Measurements from ENCODE around the gene ITPR2.

DNA sequence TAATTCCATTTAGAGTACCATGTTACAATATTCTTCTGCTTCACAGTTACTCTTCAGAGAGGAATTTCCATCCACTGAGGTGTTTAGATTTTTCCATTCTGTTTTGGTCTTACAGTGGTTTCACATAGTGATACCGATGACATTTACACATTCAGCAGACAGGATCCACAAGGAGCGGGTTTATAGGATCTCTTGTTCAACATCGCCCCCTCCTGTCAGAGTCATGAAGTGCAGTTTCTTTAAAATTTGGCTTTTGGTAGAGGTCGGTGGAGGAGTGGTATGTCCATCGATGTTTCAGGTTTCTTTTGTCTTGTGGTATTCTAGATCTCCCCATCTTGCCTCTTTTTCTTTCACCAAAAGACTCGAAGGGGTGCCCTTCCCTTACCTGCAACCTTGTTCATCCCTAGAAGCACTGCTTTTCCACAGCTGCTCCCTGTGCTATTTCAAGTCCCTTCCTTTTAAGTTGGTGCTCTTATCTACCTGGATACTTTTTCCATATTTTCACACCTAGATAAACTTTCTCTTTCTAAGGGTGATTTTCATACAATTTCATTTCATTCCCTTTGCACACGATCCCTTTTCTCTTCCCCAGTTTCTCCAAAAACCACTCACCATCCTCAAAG lies 181.3 kb downstream of the ITPR2 start:
- TF ChIP-seq, protein P1, sequence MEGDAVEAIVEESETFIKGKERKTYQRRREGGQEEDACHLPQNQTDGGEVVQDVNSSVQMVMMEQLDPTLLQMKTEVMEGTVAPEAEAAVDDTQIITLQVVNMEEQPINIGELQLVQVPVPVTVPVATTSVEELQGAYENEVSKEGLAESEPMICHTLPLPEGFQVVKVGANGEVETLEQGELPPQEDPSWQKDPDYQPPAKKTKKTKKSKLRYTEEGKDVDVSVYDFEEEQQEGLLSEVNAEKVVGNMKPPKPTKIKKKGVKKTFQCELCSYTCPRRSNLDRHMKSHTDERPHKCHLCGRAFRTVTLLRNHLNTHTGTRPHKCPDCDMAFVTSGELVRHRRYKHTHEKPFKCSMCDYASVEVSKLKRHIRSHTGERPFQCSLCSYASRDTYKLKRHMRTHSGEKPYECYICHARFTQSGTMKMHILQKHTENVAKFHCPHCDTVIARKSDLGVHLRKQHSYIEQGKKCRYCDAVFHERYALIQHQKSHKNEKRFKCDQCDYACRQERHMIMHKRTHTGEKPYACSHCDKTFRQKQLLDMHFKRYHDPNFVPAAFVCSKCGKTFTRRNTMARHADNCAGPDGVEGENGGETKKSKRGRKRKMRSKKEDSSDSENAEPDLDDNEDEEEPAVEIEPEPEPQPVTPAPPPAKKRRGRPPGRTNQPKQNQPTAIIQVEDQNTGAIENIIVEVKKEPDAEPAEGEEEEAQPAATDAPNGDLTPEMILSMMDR (IDR thresholded peaks at IDR 0.05; ENCODE audit: low read length): peak; percentile 57
- TF ChIP-seq EZH2 (optimal IDR thresholded peaks at IDR 0.05; ENCODE audit: low read depth, low read length): no peak

All from MM.1S (cell line).